GM19099 (cell line): ENCODE data around the gene NFATC1.

Experiments used
- POLR2A ChIP-seq: IDR thresholded peaks from 3 replicates; pipeline ENCODE4 v1.6.1; 2011; ENCODE audit warnings: low read depth; ENCODE audit not compliant: insufficient read length; ENCODE audit errors: extremely low read depth

NFATC1 gene

GRCh38 chr18:79543861-79544385 is 148.2 kb downstream of the NFATC1 start:
- no peak for TF ChIP-seq POLR2A

GRCh38 chr18:79544386-79544963 is 148.7 kb downstream of the NFATC1 start:
- no peak for TF ChIP-seq POLR2A

- no peak for TF ChIP-seq POLR2A
Measured at GRCh38 chr18:79545255-79545654, 149.5 kb downstream of the NFATC1 start.

GRCh38 chr18:79545736-79546171 is 150.0 kb downstream of the NFATC1 start:
- no peak for TF ChIP-seq POLR2A

GRCh38 chr18:79546781-79547272 is 151.1 kb downstream of the NFATC1 start:
- no peak for TF ChIP-seq POLR2A

- TF ChIP-seq POLR2A, result no peak
Measured at GRCh38 chr18:79547413-79548076, 151.8 kb downstream of the NFATC1 start.

- no peak for TF ChIP-seq POLR2A
Measured at GRCh38 chr18:79548077-79548450, 152.3 kb downstream of the NFATC1 start.

GRCh38 chr18:79548621-79548985 is 152.9 kb downstream of the NFATC1 start:
- TF ChIP-seq POLR2A, result no peak

- no peak for TF ChIP-seq POLR2A
Measured at GRCh38 chr18:79548986-79549637, 153.4 kb downstream of the NFATC1 start.

- no peak for TF ChIP-seq POLR2A
Measured at GRCh38 chr18:79549638-79550000, 153.9 kb downstream of the NFATC1 start.

- TF ChIP-seq POLR2A, result no peak
Measured at GRCh38 chr18:79552140-79552631, 156.5 kb downstream of the NFATC1 start.

- TF ChIP-seq POLR2A, result no peak
Measured at GRCh38 chr18:79552696-79553095, 157.0 kb downstream of the NFATC1 start.

- TF ChIP-seq POLR2A, result no peak
Measured at GRCh38 chr18:79553154-79553553, 157.4 kb downstream of the NFATC1 start.

GRCh38 chr18:79553696-79554095 is 158.0 kb downstream of the NFATC1 start:
- TF ChIP-seq POLR2A, result no peak

- TF ChIP-seq POLR2A, result no peak
Measured at GRCh38 chr18:79554321-79554720, 158.6 kb downstream of the NFATC1 start.
